Measurements from ENCODE around the gene MATN4.

MATN4 gene

GRCh38 chr20:45346851-45347250 is 38.8 kb upstream of the MATN4 start:
- Histone ChIP-seq H3K4me3 (ENCODE audit: low read depth in 1 of 2, low read length in 2 of 2) (peak overlapping the region; percentile 90 to 92), H3K9me3 (ENCODE audit: low read length) (no peaks in the 10 kb centered on the region), H3K9ac (ENCODE audit: low read length) (peak overlapping the region; percentile 100), H3K27ac (ENCODE audit: low read depth, low read length) (peak overlapping the region; percentile 86), H3K36me3 (ENCODE audit: insufficient read depth, low read length) (no peaks in the 10 kb centered on the region), H3K27me3 (ENCODE audit: control insufficient read depth in 1 of 2, insufficient read depth in 2 of 2, low read length in 2 of 2) (no peaks in the 10 kb centered on the region), H3K4me1 (ENCODE audit: insufficient read depth, low read length) (peaks cover 54% of the 10 kb centered on the region)

GRCh38 chr20:45346291-45346718 is 38.2 kb upstream of the MATN4 start:
- H3K4me1 ChIP-seq (ENCODE audit: insufficient read depth, low read length), result peaks cover 59% of the 10 kb centered on the region

DNA sequence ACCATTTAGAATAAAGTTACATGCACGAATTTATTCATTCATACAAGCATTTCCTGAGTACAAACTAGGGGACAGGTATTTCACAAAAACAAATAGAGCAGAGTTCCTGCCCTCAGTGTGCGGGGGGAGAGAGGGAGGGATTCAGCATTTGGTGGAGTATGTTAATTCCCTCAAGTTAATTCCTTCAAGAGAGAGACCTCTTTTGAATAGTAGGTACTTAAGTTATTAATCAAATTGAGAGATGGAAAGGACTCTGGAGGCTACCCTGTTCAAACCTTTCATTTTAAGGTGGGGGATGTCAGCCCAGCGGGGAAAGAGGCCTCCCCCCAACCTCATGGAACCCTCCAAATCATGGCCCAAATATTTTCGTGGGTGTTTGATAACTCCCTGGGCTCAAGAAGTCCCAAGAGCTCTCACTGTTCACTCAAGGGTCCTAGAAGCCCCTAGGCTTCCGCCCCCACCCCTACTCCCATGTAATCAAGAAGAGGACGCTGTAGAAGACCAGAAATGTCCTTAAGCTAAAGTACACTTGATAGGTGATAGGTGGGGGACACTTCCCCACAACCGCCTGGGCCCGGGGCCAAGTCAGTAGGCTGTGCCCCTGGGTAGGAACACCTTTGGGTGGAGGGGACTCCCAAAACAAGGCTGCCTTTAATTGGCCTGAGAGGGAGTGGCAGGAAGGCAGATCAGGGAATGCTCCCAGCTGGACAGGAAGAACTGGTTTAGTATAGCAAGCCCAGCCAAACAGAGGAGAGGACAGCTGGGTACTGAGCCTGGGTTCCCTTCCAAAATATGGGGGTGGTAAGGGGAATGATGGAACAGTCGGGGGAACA is 37.2 kb upstream of the MATN4 start:
- Histone ChIP-seq H3K4me1 (ENCODE audit: insufficient read depth, low read length) (peaks cover 69% of the 10 kb centered on the region), H3K4me3 (ENCODE audit: low read depth in 1 of 2, low read length in 2 of 2) (peak overlapping the region in 1 of 2 donors; percentile 90), H3K27me3 (ENCODE audit: control insufficient read depth in 1 of 2, insufficient read depth in 2 of 2, low read length in 2 of 2) (no peaks in the 10 kb centered on the region), H3K9ac (ENCODE audit: low read length) (peak overlapping the region; percentile 100), H3K36me3 (ENCODE audit: insufficient read depth, low read length) (peaks cover 9% of the 10 kb centered on the region), H3K9me3 (ENCODE audit: low read length) (no peaks in the 10 kb centered on the region), H3K27ac (ENCODE audit: low read depth, low read length) (peak overlapping the region; percentile 89)

More at GRCh38 chr20:45346291-45346718, 38.2 kb upstream of the MATN4 start:
- no peaks in the 10 kb centered on the region for H3K36me3 ChIP-seq (ENCODE audit: insufficient read depth, low read length)
- no peaks in the 10 kb centered on the region for H3K9me3 ChIP-seq (ENCODE audit: low read length)
- no peaks in the 10 kb centered on the region for H3K27me3 ChIP-seq (ENCODE audit: control insufficient read depth in 1 of 2, insufficient read depth in 2 of 2, low read length in 2 of 2)
- peak overlapping the region; percentile 86 for H3K27ac ChIP-seq (ENCODE audit: low read depth, low read length)
- peak overlapping the region; percentile 100 for H3K9ac ChIP-seq (ENCODE audit: low read length)
- H3K4me3 ChIP-seq (ENCODE audit: low read depth in 1 of 2, low read length in 2 of 2), result peak overlapping the region; percentile 90 to 92

DNA sequence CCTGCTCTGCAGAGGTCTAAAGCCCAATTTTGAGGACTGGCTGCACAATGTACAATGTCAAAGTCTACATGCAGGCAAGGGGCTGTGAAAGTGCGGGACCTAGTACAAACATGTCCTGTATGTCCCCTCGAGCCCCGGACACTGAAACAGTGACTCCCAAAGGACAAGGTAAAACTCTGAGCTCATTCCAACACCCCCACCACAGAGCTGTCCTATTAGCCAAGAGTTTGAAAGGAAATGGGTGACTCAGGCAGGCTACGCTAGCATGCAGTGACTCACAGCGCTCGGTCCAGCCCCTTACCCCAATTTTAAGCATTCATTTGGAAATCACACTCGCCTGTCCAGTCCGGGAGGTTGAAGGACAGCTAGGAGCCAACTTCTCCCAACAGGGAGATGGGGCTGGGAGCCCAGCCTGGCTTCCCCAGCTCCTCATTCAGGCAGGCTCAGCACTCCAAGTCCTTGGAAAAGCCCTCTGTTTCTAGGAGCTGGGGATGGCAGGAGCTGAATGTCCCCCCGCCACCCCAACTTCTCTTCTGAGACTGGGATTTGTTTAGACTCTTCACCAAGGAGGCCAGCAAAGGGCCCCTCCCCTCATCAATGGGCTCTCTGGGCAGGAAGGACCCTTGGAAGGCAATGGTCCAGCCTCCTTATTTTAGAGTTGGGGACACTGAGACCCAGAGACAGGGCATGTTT is 36.2 kb upstream of the MATN4 start:
- Histone ChIP-seq H3K9ac (ENCODE audit: low read length) (peak overlapping the region; percentile 59), H3K9me3 (ENCODE audit: low read length) (no peaks in the 10 kb centered on the region), H3K27ac (ENCODE audit: low read depth, low read length) (peak overlapping the region; percentile 89), H3K27me3 (ENCODE audit: control insufficient read depth in 1 of 2, insufficient read depth in 2 of 2, low read length in 2 of 2) (no peaks in the 10 kb centered on the region), H3K36me3 (ENCODE audit: insufficient read depth, low read length) (peaks cover 14% of the 10 kb centered on the region), H3K4me1 (ENCODE audit: insufficient read depth, low read length) (peaks cover 76% of the 10 kb centered on the region), H3K4me3 (ENCODE audit: low read depth in 1 of 2, low read length in 2 of 2) (peak overlapping the region; percentile 18 to 90)

- no peaks in the 10 kb centered on the region for H3K27me3 ChIP-seq (ENCODE audit: control insufficient read depth in 1 of 2, insufficient read depth in 2 of 2, low read length in 2 of 2)
- H3K4me3 ChIP-seq (ENCODE audit: low read depth in 1 of 2, low read length in 2 of 2), result peak overlapping the region; percentile 0 to 90
- peak overlapping the region; percentile 59 for H3K9ac ChIP-seq (ENCODE audit: low read length)
- H3K27ac ChIP-seq (ENCODE audit: low read depth, low read length), result peak overlapping the region; percentile 89
- H3K4me1 ChIP-seq (ENCODE audit: insufficient read depth, low read length), result peaks cover 77% of the 10 kb centered on the region
- peaks cover 14% of the 10 kb centered on the region for H3K36me3 ChIP-seq (ENCODE audit: insufficient read depth, low read length)
- H3K9me3 ChIP-seq (ENCODE audit: low read length), result no peaks in the 10 kb centered on the region
Observed at GRCh38 chr20:45343532-45344167, 35.6 kb upstream of the MATN4 start.

DNA sequence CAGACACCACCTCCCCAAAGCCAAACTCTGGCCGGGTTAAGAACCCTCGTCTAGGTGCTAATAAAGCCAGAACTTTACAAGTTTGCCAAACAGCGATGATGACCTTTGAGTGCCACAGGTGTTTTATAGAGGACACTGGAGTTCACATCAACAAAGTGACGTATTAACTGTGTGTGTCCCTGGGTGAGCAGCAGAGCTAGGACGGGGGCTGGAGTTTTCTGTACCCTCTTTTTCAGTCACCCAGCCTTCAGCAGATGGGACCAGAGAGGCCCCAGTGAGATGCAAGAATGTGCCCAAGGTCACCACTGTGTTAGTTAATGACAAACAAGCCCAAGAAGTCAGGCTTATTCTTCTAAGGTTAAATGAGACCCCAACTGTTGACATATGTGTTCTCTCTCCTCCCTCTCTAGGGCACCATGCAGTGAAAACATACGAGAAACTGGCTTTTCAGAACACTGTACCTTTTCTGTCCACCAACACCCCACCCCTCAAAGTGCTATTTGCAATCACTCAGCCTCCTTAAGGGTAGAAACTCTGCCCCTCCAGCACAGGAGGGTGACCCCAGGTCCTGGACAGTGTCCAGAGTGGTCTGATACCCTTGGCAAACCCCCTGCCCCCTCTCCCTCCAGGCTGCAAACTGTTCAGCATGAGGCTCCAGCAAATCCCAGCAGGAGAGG is 34.9 kb upstream of the MATN4 start:
- Histone ChIP-seq H3K9me3 (ENCODE audit: low read length) (no peaks in the 10 kb centered on the region), H3K4me1 (ENCODE audit: insufficient read depth, low read length) (peaks cover 81% of the 10 kb centered on the region), H3K4me3 (ENCODE audit: low read depth in 1 of 2, low read length in 2 of 2) (peak overlapping the region in 1 of 2 donors; percentile 90), H3K9ac (ENCODE audit: low read length) (peak overlapping the region; percentile 59), H3K36me3 (ENCODE audit: insufficient read depth, low read length) (peaks cover 14% of the 10 kb centered on the region), H3K27ac (ENCODE audit: low read depth, low read length) (peak overlapping the region; percentile 89), H3K27me3 (ENCODE audit: control insufficient read depth in 1 of 2, insufficient read depth in 2 of 2, low read length in 2 of 2) (no peaks in the 10 kb centered on the region)

GRCh38 chr20:45341939-45342854 is 34.1 kb upstream of the MATN4 start:
- H3K9me3 ChIP-seq (ENCODE audit: low read length), result no peaks in the 10 kb centered on the region
- peak overlapping the region; percentile 89 for H3K27ac ChIP-seq (ENCODE audit: low read depth, low read length)
- H3K27me3 ChIP-seq (ENCODE audit: control insufficient read depth in 1 of 2, insufficient read depth in 2 of 2, low read length in 2 of 2), result no peaks in the 10 kb centered on the region
- H3K4me3 ChIP-seq (ENCODE audit: low read depth in 1 of 2, low read length in 2 of 2), result peak overlapping the region in 1 of 2 donors; percentile 90
- H3K9ac ChIP-seq (ENCODE audit: low read length), result peak overlapping the region; percentile 59
- H3K4me1 ChIP-seq (ENCODE audit: insufficient read depth, low read length), result peaks cover 89% of the 10 kb centered on the region
- H3K36me3 ChIP-seq (ENCODE audit: insufficient read depth, low read length), result peaks cover 14% of the 10 kb centered on the region

DNA sequence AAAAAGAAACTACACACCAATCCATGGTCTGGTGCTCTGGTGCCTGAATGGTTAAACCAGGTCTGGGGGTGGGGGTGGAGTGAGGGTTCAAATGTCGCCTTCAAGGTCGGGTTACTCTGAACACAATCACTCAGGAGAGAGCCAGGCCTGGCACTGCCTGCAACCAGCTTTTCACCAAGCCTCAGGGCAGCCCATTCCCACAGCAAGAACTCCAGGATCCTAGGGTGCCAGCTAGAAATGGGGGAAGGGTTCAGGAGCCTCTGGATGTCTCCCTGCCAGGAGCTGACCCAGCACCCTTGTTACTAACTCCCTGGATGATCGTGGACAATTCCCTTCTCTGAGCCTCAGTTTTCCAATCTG is 33.5 kb upstream of the MATN4 start:
- H3K36me3 ChIP-seq (ENCODE audit: insufficient read depth, low read length), result peaks cover 14% of the 10 kb centered on the region
- H3K4me3 ChIP-seq (ENCODE audit: low read depth in 1 of 2, low read length in 2 of 2), result peak overlapping the region in 1 of 2 donors; percentile 90
- H3K27me3 ChIP-seq (ENCODE audit: control insufficient read depth in 1 of 2, insufficient read depth in 2 of 2, low read length in 2 of 2), result no peaks in the 10 kb centered on the region
- H3K27ac ChIP-seq (ENCODE audit: low read depth, low read length), result peak overlapping the region; percentile 89
- peaks cover 94% of the 10 kb centered on the region for H3K4me1 ChIP-seq (ENCODE audit: insufficient read depth, low read length)
- peak overlapping the region; percentile 59 for H3K9ac ChIP-seq (ENCODE audit: low read length)
- no peaks in the 10 kb centered on the region for H3K9me3 ChIP-seq (ENCODE audit: low read length)

GRCh38 chr20:45340951-45341350 is 32.9 kb upstream of the MATN4 start:
- peaks cover 14% of the 10 kb centered on the region for H3K36me3 ChIP-seq (ENCODE audit: insufficient read depth, low read length)
- H3K27me3 ChIP-seq (ENCODE audit: control insufficient read depth in 1 of 2, insufficient read depth in 2 of 2, low read length in 2 of 2), result no peaks in the 10 kb centered on the region
- H3K4me3 ChIP-seq (ENCODE audit: low read depth in 1 of 2, low read length in 2 of 2), result no peak overlapping the region
- no peaks in the 10 kb centered on the region for H3K9me3 ChIP-seq (ENCODE audit: low read length)
- H3K4me1 ChIP-seq (ENCODE audit: insufficient read depth, low read length), result peaks cover 94% of the 10 kb centered on the region
- H3K9ac ChIP-seq (ENCODE audit: low read length), result peak overlapping the region; percentile 59
- H3K27ac ChIP-seq (ENCODE audit: low read depth, low read length), result peak overlapping the region; percentile 89

- Histone ChIP-seq H3K9me3 (ENCODE audit: low read length) (no peaks in the 10 kb centered on the region), H3K27me3 (ENCODE audit: control insufficient read depth in 1 of 2, insufficient read depth in 2 of 2, low read length in 2 of 2) (no peaks in the 10 kb centered on the region), H3K9ac (ENCODE audit: low read length) (no peak overlapping the region), H3K36me3 (ENCODE audit: insufficient read depth, low read length) (peaks cover 20% of the 10 kb centered on the region), H3K4me3 (ENCODE audit: low read depth in 1 of 2, low read length in 2 of 2) (no peak overlapping the region), H3K4me1 (ENCODE audit: insufficient read depth, low read length) (peaks cover 89% of the 10 kb centered on the region), H3K27ac (ENCODE audit: low read depth, low read length) (no peak overlapping the region)
Observed at GRCh38 chr20:45340236-45340847, 32.2 kb upstream of the MATN4 start.
